GM19372 (cell line): ENCODE results near the gene HNRNPL.
"Not testable (repeated sequence)": the region's sequence is repeated elsewhere in the genome, so short reads cannot be mapped to it uniquely, and the experiment has no call there.

Experiments
- ATAC-seq: cut with Tn5 transposase; IDR thresholded peaks from one replicate; pipeline ENCODE4 v1.9.1; 2021; ENCODE audit warnings: mild to moderate bottlenecking, low read depth, moderate library complexity; ENCODE audit not compliant: unreplicated experiment

The HNRNPL gene

DNA sequence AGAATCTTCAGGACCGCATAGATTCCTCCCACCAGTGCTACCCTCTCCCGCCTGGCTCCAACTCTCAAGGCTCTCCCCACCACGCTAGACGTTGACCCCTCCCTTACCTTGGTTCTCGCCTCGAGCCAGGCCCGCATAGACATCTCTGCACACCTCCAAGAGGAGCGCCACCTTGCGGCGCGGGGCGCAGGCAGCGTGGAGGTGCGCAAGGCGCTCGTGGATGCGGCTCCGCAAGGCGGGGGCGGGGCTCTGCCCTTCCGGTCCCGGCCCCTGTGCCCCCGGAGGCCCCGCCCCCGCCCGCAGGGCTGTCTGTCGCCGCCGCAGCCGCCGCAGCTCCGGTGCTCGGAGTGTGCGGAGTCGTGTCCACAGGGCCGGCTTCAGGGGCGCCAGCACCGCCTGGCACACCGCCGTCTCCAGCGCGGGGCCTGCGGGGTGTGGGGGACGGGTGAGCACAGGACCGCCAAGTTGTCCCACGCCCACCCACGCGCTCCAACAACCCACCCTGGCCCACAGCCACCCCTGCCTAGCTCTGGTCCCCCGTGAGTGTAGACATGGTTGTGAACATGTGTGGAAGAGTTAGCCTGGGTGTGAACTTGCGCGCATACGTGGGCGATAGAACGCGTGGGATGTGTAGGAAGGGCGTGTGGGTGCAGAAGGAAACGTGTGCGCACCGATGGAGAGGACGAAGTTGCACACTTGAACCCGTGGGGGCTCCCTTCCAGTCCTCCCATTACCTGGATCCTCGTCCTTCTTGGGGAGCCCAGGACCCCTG is 20.2 kb upstream of the HNRNPL start:
- peak; percentile 78 for ATAC-seq

DNA sequence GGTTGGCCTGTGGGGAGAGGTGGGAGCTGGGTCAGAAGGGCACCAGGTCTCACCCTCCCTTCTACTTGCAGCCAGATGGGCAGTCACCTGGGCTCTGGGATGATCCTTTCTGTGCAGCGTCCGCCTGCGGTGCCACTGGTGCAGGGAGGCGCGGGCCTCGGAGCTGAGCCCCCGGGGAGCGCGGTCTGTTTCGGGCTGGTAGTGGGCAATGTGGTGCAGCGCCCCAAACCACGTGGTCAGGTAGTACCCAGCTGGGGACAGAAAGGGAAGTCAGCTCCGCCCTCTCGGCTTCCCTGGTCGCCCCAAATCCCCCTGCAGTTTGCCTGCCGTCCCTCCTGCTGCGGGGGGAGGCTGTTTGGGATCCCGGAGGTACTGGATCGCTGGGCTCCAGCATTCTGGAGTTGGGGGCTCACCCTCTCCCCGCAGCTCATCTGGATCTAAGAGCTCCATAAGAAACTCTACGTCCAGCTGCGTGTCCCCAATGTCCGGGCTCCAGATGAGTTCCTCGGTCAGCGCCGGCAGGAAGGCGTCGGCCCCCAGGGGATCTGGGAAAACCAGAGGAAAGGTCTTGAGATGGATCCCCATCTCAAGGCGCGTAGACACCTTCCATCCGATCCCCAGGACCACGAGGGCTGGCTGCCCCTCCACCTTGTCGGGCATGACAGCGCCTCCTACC is 19.5 kb upstream of the HNRNPL start:
- no peak for ATAC-seq

DNA sequence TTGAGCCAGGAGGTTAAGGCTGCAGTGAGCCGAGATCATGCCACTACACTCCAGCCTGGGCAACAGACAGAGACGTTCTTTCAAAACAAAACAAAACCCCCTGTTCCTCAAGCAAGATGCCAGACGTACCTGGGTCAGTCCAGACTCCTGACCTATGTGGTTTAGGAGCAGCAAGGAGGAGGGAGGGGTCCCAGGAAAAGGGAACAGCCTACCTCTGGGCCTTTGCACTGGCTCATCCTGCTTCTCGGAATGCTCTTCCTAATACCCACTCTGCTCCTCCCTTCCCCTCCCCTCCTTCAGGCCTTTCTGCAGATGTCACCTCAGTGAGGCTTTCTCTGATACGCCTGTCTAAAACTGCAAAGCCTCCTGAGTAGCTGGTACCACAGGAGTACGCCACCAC is 18.8 kb upstream of the HNRNPL start:
- ATAC-seq, result no peak

DNA sequence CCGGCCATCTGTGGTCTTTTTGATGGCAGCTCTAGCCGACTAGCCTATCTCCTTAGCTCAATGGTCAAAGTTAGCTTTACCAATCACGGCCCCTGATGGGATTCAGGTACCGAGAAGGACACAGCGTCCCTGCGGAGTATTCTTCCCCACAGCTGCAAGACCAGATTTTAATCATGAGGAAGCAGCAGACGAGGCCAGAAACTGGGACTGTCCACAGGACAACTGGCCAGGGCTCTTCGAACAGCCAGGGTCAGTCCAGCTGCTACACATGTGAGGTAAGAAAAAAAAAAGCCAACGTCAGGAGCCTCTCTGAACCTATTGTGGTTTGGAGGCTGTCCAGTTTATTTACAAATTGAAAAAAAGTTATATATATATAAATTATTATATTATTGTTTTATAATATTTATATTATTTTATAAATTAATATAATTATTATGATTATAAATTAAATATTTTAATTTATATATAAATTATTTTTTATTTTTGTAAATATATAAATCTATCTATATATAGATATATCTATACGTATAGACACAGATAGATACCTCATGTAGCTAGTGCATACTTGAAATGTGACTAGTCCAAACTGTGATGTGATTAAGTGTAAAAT is 17.5 kb upstream of the HNRNPL start:
- ATAC-seq, result no peak

DNA sequence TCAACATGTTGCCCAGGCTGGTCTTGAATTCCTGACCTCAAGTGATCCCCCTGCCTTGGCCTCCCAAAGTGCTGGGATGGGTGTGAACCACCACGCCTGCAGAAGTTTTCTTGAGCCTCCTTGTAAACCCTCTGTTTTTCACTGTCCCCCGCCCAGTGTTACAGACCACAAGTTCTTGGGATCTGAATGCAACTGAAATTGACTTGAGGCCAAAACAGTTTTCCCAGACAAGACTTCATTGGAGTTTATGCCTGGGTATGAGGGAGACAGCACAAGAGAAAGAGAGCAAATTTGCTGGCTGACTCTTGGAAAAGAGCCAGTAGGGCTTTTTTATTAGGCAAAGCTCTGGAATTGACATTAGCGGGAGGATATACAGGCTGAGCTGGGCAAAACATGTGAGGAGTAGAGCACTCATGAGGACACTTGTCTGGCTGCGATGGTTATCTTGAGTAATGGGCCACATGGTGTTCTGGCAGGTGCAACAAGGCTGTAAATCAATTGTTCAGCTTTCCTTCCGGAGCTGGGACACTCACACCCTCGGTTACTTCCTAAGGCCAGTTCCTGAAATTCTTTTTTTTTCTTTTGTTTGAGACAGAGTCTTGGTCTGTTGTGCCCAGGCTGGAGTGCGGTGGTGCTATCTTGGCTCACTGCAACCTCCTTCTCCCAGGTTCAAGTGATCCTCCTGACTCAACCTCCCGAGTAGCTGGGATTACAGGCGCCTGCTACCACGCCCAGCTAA is 12.7 kb upstream of the HNRNPL start:
- ATAC-seq, result no peak

DNA sequence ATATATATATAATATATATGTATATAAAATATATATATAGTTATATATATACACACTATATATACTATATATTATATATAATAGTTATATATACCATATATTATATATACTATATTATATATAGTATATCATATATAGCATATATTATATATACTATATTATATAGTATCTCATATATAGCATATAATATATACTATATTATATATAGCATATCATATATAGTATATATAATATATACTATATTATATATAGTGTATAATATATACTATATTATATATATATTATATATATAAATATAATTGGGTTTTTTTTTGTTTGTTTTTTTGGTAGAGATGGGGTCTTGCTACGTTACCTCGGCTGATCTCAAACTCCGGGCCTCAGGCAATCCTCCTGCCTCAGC is 11.6 kb upstream of the HNRNPL start:
- no peak for ATAC-seq

DNA sequence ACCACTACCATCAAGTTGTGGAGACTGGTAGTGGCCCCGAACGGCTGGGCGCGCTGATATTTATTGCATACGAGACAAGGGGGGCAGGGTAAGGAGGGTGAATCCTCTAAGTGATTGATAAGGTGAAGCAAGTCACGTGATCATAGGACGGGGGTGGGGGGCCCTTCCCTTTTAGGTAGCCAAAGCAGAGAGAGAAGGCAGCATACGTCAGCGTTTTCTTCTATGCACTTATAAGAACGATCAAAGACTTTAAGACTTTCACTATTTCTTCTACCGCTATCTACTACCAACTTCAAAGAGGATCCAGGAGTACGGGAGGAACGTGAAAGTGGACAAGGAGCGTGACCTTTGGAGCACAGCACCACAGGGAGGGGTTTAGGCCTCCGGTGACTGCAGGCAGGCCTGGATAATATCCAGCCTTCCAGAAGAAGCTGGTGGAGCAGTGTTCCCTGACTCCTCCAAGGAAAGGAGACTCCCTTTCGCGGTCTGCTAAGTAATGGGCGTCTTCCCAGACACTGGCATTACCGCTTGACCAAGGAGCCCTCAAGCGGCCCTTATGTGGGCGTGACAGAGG is 9.9 kb upstream of the HNRNPL start:
- ATAC-seq, result not testable (repeated sequence)

DNA sequence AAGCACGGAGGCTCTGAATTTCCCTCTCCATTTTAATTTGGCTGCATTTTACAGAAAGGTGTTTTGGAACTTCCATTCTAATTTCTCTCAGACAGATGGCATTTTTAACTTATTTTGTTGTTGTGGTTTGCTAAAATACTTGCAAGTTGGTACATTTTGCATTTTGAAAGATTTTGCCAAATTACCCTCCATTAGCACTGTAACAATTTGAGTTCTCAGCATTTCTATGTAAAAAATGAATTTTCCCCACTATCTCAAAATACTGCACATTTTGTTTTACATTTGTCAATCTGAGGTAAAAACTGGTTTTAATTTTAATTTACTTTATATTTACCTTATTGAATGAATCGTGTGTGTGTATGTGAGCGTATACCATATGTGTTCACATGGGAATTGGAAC is 7.0 kb upstream of the HNRNPL start:
- ATAC-seq, result no peak

DNA sequence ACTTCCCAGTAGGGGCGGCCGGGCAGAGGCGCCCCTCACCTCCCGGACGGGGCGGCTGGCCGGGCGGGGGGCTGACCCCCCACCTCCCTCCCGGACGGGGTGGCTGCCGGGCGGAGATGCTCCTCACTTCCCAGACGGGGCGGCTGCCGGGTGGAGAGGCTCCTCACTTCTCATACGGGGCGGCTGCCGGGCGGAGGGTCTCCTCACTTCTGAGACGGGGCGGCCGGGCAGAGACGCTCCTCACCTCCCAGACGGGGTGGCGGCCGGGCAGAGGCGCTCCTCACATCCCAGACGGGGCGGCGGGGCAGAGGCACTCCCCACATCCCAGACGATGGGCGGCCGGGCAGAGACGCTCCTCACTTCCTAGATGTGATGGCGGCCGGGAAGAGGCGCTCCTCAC is 6.0 kb upstream of the HNRNPL start:
- ATAC-seq, result not testable (repeated sequence)

DNA sequence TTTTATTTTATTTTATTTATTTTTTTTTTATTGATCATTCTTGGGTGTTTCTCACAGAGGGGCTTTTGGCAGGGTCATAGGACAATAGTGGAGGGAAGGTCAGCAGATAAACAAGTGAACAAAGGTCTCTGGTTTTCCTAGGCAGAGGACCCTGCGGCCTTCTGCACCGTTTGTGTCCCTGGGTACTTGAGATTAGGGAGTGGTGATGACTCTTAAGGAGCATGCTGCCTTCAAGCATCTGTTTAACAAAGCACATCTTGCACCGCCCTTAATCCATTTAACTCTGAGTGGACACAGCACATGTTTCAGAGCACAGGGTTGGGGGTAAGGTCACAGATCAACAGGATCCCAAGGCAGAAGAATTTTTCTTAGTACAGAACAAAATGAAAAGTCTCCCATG is 5.2 kb upstream of the HNRNPL start:
- not testable (repeated sequence) for ATAC-seq

DNA sequence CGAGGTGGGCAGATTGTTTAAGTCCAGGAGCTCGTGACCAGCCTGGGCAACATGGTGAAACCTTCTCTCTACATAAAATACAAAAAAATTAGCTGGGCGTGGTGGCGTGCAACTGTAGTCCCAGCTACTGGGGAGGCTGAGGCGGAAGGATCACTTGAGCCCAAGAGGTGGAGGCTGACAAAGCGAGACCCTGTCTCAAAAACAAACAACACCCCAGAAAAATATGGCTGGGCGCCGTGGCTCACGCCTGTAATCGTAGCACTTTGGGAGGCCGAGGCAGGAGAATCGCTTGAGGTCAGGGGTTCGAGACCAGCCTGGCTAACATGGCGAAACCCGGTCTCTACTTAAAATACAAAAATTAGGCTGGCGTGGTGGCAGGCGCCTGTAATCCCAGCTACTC is 3.4 kb upstream of the HNRNPL start:
- no peak for ATAC-seq

DNA sequence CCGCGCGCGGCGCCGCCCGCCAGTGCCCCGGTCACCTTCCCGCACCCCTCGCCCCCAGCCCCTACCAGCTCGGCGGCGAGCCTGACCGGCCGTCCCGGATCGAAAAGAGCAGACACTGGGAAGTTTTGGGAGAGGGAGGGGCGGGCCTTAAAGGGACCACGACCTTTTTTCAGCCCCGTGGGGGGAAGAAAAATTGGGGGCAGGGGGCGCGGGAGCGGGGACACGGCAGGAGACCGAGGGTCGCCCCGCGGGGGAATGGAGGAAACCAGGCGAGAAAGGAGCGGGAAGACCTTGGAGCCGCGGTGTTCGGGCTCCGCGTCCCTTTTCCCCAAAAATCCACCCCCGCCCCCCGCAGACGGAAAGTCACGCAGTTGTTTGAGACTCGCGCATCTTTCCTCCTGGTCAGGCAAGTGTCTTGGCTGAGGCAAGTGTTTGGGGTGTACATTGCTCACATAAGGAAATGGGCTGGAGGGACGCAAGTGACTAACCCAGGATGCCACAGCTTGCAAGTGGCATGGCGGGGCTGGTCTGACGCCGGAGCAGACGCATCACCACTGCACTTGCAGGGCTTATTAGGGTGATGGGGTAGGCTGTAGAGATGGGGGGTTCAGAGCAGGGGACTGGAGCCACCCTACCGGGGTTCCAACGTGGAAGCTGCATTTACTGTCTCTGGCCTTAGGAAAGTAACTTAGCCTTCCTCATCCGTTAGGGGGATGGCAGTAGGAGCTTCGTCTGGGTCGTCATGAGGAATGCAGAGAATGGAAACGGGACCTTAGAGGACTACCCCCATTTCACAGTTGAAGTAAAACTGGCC is 2.7 kb upstream of the HNRNPL start:
- ATAC-seq, result no peak

DNA sequence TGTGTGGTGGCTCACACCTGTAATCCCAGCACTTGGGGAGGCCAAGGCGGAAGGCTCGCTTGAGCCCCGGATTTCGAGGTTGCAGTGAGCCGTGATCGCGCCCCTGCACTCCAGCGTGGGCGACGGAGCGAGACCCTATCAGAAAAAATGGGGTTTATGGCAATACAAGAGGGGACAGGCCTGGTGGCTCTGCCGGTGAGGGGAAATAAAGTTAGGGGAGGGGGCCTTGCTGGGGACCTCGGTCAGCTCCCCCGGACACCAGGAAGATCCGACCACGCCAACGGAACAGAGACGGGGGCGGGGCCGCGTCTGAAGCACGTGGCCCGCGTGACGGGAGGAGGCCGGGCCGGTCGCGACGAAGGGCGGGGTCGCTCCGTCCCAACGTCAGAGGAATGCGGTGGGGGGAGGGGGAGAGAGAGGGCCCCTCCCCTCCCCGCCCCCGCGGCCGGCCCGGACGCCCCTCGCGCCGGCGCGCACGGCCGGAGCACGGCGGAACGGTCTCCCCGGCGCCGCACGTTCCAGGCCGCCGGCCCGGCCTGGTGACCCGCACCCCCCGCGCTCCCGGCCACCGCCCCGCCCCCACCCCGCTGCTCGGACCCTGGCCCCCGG is 1.9 kb upstream of the HNRNPL start:
- peak; percentile 16 for ATAC-seq

DNA sequence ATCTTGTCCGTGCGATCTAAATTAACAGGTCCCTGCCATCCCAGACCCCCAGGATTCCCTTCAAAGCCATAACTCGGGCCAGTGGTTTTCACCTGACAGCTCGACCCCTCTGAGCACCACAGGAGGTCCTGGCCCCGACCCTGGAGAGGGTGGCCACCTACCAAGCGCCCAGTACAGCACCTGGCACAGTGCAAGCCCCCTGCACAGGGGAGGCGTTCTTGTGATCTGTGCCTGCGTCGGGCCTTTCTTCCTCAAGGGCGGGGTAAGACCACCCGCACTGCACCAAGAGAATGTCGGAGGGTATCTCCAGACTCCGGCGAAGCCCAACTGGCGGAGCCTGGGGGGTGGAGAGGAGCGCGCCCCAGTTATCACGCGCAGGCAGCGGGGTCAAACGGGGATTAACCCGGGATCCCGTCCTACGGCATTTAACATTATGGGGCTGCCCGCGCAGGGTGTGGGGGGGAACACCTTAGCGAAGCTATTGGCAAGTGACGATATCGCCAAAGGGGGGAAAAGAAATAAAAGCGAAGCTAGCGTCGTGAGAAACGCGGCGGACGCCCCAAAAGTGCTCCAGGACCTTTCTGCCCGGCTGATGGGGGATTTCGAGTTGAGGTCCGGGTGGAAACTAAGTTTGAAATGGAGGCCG is 1.3 kb upstream of the HNRNPL start:
- no peak for ATAC-seq

DNA sequence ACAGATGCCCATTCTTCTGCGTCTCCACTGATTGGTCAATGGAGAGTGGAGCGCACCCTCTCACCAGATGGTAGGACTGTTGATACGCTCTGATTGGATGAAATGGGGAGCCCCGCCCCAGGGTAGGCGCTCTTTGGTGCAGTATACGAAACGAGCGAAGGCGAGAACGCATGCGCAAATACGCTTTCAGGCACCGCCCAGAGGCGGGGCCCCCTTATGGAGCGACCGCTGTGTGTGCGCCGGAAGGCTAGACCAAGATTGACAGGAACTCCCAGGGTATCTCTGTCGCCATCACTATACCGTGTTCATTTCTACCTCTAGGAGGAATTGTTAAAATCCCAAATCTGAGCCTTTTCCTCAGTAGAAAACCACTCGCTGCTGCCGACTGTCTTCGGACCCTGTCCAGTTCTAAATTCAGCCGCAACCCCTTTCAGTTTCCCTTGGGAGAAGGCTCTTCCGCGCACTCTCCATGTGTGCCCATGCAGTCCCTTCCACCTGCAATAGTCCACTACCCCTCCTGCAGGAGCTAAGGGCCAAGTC is 720 bp upstream of the HNRNPL start:
- peak; percentile 63 for ATAC-seq

DNA sequence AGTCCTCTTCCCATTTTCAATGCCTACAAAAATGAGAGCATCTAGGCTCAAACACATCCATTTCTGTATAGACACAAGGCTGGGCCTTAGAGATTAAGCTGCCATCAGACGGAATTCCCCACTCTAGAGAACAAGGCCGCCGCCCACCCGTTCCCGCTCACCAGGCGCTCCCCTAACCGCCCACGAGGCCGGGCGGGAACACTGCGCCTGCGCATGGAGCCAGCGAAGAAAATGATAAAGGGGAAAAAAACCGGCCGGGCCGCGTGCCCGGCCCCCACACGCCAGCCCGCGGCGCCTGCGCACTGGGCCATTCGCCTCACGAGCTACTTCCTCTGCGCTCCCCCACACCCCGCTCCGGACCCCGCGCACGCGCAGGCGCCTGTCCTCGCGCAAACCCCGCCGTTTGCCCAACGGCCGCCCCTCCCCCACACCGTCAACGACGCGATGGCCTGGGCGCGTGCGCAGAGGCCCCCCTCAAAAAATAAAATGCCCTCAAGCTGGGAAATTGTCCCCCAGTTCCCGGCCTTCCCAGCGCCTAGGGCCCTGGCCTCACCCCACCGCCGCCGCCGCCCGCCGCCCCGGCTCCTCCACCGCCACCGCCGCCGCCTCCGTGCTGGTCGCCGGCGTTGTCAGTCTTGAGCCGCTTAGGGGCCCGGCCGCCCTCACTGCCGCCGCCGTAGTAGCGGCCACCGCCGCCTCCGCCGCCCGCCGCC is 483 bp downstream of the HNRNPL start:
- ATAC-seq, result peak; percentile 31

DNA sequence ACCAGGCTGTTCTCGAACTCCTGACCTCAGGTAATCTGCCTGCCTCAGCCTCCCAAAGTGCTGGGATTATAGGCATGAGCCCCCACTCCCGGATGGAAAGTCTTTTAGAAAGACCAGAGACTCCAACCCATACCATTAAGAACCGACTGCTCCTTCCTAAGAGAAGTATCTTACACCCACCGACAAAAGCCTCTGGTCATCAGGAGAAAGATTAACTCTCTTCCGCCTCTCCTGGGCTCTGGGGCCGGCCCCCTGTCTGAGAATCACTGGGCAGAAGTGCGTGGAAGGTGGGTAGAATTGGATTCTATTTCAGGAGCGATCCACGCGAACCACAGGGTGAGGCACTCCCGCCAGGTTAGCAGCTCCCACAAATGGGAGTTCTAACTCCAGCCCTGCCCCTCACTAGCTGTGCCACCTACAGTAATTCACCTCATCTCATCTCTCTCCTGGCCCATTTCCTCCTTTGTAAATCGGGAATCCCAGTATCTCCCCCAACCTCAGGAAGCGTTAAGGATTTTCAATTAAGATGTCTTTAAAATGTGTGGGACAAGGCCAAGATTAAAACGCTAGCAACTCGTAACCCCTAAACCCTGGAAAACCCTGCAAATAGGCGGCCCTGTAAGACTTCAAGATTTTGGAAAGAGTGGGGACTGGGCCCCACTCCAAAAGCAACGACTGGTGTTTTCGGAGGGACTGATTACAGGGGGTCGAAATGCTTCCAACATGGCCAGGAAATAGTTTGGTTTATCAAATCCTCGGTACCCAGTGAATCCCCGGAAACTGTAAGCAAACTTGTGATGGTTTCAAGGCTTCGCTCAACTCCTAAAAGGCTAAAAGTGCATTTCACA is 1.3 kb downstream of the HNRNPL start:
- no peak for ATAC-seq
